Left lobe of liver (tissue), 2 donors: ENCODE data around the gene VPS39. TPM values are rescaled to one million over a fixed set of nuclear protein-coding genes. Genes with fewer than 3 reads are reported as not detected.

Experiments
- ATAC-seq: fragments of 200-7000 bp; cut with Tn5 transposase; one replicate; pipeline ENCODE4 v1.9.1; 2020; ENCODE audit warnings: mild to moderate bottlenecking, moderate library complexity
- DNase-seq: peaks from one replicate; pipeline ENCODE4 v3.0.0-alpha.2; 2020; ENCODE audit warnings: low spot score
- total RNA-seq: library from RNA; stranded (reverse); gene quantifications from one replicate; pipeline ENCODE4 v1.2.1, GENCODE V29; 2021
- donor health status: DM: no; HTN: no; CAD: no; lungs with moderate emphysema.
- donor health status: DM: no; HTN: yes; CAD: no.

VPS39 gene
- total RNA-seq, 1 donor from 2014 or later: 21.4 TPM

DNA sequence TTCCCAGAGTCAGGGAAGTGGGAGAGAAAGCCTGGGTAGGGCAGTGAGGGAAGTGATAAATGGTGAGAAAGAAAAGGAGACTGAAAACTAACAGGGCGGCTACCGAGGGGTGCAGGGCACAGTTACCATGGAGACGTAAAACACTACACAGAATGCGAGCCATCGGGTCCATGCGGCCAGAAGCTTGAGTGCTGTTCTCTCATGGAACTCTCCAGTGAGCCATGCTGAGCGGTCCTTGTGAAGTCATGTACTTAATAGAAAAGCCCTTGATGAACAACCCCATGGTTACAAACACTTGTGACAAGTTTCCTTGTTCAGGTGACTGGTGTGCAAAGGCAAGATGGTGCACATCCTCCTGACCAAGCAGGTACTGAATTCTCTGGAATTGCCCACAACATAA, 48.0 kb downstream of the VPS39 start:
- no peak for DNase-seq

DNA sequence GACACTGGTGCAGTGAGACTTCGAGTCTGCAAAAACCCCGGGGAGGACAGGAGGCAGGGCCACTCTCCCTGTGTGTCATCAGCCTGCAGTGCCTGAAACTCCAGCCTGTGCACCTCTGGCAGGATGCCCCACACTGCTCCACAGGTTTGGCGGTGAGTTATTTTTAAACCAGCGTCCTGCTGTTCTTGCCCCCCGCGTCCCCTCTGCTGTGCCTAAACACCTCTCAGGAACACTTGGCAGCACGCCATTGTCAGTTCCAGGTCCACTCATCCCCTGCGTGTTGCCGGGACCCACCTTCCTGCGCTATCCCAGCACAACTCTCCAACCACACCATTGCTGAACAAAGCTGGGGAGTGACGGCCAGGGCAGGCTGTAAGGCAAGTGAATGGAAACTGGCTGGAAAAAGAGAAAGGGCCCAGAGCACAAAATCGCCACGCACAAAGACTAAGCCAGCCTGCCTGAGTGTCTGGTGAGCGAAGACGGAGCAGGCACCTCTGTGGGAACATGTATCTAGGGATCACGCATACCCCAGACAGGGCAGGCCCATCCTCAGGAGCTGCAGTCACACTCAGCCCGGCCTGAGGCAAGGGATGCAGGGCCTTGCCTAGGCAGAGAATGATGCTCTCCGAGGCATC, 48.6 kb downstream of the VPS39 start:
- DNase-seq (peak; percentile 47), ATAC-seq (no peak)

More for the DNA sequence above, 48.0 kb downstream of the VPS39 start:
- ATAC-seq: no peak

DNA sequence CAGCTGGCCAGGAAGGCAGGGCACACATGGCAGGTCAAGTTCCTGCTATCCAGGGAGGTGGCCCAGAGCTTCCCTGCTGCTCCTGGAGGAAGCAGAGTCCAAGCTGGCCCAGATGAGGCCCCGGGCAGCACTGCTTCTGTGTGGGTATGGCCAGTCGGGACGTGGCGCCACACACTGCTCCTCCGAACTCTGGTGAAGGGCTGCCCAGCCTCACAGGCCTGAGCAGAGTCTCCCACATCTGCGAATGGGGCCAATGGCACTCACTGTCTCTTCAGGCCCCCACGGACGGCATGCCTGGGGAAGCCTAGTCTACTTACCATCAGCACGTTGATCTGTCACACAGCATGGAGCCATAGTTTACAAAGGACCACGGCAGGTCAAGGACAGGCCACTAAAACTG, 49.2 kb downstream of the VPS39 start:
- DNase-seq: no peak
- ATAC-seq: no peak

DNA sequence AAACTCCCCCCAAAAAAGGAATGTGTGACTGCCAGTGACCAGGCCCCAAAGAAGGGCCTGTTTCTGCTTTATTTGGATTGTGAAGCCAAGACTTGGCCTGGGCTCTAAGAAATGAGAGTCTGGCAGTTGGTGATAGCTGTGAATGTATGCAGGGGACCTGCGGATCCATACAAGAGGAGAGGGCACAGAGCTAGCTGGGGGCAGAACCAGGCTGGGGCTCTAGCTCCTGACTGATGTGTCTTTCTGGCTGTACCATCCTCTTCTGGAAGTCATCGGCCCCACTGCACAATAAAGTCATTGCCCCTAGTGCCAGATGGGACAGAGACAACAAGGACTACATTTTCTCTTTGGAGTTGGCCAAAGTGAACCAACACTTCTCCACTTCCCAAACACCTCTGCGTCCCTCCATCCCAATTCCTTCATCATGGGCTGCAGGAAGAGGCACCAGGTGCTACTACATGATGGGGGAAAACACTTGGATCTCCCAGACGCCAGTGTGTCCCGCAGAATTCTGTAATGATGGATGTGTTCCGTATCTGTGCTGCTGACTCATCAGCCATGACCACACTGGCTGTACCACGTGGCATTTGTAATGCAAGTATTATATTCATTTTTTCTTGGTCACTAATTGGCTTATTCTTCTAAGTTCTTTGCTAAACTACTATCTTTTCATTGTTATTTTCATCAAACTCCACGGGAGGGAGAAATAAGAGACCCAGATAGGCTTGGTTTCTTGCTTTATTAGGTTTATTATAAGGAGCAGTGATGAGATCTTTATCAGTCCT, 49.9 kb downstream of the VPS39 start:
- ATAC-seq (no peak), DNase-seq (peak; percentile 15)

DNA sequence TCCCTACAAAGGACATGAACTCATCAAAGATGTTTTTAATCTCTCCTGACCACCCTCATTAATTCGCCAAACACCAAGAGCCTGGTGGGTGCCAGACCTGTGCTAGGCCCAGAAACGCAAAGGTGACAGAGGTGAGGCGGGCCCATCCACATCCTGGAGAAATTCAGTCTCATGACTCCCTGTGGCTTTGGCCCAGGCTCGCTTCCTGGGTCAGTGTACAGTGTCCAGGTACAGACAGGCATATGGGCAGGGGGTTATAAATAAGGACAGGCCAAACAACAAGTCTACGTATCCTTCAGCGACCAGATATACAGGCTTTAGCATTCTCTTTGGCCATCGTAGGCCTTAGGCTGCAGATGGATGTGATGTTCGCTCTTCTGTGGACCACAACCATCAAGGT, 50.7 kb downstream of the VPS39 start:
- ATAC-seq: no peak
- peak; percentile 18 for DNase-seq

DNA sequence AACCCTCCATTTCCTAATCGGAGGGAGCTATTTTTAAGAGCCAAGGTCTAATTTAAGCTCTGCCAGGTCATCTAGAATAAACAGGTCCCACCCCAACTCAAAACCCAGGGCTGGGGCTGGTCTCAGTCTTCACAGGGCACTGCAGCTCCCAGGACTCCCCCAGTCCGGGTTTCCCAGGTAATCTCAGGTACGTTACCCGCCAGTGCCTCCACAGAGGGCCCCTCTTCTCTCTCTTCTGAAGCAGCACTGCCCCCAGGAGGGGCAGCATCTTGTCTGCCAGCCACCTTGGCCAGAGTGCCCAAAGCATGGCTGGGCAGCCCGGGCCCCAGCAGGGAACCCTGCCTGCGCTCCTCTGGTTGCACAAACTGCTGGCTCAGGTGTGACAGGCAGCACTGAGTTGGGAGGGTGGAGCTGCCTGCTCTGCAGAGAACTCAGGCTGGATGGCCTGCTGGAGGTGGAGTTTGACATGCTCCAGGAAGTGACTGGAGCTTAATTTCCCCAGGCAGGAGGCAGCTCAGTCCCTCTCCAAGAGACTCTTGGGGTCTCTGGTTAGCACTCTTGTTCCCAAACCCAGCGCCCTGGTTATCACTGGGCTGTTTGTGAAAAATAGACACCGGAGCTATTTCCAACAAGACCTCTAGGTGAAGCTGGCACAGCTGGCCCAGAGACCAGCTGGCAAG, 51.7 kb downstream of the VPS39 start, which contains the start of gene PLA2G4F:
Gene PLA2G4F, minus strand, starts transcription at position 394 of the 680 bp plus-strand sequence. Its CDS starts 87 bp downstream, at position 307.
- ATAC-seq: peak; percentile 79
- no peak for DNase-seq

DNA sequence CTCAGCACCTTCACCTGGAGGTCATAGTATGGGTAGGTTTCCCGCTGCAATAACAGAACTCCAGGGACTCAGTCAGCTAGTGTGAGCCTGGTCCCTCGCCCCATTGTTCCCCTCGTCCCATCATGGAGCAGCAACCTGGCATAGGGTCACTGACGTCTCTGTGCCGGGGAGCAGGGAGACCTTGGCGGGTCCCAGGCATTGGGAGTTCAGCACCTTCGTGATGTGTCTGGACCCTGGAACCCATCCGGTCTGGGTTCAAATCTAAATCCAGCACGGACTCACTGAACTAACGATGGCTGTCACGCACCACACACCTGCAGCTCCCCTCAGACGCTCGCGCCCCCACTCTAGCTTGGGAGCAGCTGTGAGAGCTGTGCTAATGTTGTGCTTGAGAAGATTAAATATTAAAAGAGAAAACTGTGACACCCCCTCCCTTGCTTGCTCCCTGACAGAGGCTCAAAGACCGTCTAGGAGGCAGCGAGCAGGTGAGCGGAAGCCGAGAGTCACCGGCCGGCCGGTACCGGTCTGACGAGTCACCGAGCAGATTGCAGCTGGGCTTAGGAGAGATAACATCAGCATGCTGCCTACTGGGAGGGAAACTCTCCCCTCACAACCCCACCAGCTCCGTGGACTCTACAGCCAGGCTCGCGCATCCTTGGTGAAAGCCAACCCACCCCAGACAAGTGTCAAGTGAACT, 52.4 kb downstream of the VPS39 start:
- ATAC-seq: no peak
- DNase-seq: no peak

DNA sequence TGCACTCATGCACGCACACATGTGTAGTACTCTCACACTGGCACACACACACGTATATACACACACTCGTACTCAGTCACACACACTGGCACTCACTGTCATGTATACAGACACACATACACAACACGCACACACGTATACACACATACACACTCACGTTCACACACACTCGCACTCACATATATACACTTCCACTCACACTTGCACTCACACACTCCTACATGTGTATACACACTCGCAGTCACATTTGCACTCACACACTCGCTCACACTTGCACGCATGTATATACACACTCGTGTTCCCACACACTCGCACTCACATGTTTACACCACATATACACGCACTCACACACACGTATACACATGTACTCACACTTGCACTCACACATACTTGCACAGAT, 53.1 kb downstream of the VPS39 start:
- DNase-seq: no peak
- ATAC-seq: no peak

DNA sequence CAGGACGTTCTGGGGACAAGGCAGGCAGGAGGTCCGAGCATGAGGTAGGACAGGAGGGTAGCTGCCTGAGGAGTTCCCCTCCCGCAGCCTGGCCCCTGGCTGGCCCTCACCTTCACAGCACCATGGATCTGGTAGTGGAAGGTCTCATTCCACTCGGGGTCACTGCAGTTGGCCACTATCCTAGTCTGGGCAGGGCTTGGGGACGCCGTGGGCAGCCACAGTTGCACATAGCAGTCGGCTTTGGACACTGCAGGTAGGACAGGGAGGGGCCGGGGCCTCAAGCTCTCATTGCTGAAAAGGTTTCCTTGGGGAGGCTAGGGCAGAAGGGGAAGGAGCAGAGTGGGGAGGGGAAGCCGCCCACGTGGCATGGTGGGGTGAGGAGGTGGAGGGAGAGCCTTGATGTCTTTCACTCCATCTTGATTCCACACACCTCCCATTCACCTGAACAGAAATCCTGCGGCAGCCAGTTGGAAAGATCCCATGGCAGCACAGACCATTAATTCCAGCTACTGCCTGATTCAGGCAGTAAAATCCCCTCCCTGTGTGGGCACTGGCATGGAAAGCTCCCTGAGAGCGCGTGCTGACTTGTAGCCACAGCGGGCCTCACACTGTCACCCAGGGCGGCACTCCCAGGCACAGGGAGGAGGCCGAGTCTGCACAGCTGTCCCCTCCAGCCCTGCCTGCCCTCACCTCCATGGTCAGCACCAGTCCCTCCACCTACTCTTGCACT, 53.7 kb downstream of the VPS39 start:
- DNase-seq (no peak), ATAC-seq (no peak)

DNA sequence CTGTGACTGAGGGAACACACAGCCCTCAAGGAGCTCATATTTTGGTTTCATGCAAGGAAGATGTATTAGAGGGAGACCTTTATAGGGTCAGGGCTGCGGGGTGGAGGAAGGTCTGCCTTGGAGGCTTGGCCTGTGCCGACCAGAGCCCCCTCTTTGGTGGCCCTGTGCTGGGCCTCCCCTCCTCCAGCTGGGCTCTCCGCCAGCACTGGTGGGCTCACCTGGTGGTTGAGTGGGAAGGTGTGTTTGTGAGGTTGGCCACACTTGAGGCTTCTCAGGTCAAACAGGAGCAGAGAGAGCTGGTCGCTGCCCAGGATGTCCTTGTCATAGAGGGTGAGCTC, 54.3 kb downstream of the VPS39 start:
- DNase-seq: no peak
- no peak for ATAC-seq

DNA sequence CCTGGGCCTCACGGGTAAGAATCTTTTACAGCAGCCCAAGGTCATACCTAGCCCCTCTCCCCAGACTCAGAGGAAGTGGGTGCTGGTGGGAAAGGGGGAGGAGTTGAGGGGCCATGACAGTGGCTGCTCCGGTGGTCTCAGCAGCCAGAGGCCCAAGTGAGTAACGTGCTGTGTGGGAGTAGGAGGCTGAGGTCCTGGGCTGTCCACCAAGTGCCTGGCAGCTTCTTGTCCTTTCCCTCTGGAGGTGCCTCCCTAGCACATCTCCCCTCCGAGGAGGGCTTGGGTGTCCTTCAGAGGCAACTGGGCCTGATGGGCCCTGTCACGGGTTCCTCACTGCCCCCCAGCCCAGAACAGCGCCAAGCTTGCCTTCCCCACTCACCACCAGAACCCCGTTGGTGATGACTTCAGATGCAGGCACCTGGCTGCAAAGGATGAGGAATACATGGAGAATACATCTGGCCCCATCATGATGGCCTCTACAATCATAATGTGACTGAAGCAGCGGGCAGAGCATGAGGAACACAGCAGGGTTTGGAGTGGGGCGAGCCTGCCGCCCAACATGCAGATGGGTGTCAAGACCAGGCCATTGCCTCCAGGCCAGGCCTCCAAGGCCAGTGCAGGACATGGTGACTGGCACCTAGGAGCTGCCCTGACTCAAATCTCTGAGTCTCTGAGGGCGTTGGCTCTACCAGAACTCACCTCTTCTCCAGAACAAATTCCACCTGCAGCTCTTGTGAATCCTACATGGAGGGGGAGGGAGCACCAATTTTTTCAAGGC, 55.0 kb downstream of the VPS39 start:
- ATAC-seq (no peak), DNase-seq (no peak)

DNA sequence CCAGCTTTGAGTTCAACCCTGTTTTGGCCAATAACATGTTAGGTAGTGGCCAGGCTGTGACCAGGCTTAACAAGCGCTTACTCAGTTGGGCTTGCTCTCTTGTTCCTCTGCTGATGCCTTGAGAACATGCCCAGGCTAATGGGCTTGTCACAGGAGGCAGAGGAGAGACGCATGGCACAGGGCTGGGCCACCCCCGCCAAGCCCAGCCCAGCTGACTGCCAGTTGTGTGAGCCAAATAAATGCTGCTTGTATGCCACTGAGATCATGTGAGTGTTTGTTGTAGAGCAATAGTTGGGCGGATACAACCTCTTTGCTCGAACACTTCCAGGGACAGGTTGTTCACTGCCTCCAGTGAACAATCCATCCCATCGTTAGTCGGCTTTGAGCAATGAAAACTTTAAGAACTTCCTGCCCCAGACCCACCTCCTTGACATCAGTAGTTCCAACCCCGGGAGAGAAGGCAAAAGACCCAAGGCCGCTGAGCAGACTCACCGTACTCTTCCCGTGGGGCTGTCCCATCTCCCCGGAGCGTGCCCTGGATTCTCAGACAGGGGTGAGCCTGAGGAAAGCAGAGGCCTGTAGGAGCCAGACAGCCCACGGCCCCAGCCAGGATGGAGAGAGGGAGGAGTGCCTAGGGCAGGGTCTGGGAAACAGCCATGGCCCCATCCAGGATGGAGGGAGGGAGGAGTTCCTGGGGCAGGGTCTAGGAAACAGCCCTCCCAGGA, 55.7 kb downstream of the VPS39 start:
- ATAC-seq (no peak), DNase-seq (no peak)

DNA sequence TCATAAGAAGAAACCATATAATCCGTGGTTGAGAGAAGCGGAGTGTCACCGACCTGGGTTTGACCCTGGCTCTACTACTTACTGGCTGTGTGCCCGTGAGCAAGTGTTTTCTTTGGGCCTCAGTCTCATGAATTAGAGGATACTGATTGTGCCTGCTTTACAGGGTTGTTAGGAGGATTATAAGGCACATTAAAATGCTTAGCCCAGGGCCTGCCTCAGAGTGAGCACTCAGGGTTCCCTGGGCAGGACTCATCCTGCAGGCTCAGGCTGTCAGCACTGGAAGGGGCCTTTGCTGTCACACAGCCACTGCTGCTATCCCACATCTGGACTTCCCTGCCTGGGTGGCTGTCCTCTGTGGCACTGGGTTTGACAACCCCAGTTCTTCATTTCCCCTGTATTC, 56.4 kb downstream of the VPS39 start:
- DNase-seq (no peak), ATAC-seq (no peak)

DNA sequence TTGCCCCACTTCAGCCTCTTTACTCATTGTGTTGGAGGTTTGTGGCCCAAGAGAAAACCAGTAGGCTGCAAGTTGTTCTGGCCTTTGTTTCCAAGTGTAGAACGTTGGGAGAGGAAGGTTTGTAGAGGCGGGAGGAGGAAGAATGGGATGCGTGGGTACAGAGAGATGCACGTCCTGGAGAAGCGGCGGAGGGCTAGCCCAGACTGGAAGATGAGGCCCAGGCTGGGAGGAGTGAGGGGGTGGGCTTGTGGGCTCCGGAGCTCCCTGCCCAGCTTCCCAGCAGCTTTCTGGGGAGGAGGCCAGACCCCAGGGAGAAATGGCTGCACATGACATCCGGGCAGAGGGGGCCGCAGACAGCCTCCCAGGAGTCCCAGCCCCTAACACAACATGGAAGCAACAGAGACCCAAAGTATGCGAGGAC, 57.0 kb downstream of the VPS39 start:
- no peak for ATAC-seq
- no peak for DNase-seq

DNA sequence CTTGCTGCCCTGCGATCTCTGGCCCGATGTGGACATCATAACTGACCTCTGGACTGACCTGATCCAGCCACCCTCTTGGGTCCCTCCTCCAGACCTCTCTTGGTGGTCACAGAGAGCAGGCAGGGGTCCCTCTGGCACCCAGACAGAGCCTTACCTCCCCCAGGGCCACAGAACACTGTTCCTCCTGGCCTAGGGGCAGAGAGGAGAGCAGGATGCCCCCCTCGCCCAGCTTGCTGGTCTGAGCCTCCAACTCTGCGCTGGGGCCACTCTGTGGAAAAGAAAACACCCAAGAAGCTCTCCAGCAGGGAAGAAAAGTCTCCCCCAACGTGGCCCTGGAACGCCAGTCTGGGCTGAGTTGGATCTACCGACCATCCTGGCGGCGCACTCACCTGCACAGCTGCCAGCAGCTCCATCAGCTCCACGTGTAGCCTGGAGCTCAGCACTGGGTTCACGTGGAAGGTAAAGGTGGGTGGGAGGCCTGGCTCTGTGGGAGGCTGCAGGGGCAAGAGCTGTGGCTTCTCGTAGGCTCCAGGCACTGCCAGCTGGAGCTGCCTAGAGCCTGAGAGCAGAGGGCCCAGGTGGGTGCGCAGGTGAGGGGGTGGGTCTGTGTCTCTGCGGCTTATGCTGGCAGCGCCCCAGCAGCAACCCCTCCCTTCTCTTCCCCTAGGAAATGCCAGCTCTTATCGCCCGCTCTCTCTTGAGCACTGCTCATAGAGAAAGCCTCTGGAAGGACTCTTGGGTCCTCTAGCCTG, 57.7 kb downstream of the VPS39 start:
- DNase-seq: no peak

DNA sequence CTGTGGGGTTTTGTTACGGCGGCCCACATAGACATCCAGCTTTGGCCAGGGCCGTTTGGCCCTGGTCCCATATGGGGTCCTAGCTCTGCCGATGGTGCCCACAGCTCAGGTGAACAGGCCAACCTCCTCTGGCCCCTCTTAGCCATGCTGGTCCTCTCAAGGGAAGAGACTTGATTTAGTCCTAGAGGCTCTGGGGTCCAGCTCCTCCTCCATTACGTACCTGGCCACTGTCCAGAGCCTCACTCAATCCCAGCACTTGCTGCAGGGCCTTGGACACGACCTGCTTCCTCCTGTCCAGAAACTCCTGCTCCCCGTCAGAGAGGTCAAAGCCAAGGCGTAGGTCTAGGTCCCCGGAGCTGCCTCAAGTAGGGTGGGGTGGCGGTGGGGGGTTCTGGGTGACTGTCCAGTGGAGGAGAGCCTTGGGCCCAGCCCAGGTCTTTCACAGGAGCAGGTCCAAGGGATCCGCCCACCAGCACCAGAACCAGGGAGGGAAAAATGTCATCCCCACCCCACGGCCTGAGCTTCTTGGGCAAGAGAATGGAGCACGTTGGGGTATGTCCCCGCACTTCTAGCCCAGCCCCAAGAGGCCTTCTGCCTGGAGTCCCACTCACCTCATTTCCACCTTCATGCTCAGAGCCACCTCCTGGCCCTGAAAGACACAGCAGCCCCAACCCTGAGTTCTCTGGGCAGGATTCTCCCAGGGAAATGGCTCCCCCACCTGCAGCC, 58.4 kb downstream of the VPS39 start:
- ATAC-seq (no peak), DNase-seq (no peak)

More for the DNA sequence above, 57.7 kb downstream of the VPS39 start:
- no peak for ATAC-seq

DNA sequence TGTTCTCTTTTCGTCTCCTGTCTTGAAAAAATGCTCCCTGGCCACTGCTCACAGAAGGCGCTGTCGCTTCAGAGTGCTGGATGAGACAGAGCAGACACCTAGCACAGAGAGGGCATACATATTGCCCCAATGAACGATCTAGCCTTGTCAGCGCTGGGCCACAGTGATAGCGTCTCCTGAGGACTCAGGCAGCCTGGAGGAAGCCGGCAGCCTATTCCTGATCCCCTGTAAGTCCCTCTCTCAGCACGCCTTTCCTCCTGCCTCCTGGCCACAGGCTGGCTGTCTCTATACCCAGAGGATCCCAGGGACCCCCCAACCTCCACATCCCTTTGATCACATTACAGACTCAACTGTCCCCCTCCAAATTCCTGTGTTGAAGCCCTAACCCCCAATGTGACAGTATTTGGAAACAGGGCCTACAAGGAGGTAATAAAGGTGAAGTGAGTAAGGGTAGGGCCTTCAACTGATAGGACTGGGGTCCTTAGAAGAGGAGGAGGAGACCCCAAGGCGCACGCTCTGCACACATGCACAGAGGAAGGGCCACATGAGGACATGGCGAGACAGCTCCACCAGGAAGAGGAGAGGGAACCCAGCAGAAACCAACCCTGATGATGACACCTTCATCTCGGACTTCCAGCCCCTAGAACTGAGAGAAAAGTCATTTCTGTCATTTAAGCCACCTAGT, 59.2 kb downstream of the VPS39 start:
- ATAC-seq (no peak), DNase-seq (no peak)
